Psoas muscle (tissue), 8 donors: ENCODE results near the gene MRPL50. TPM values are rescaled to one million over a fixed set of nuclear protein-coding genes. Genes with fewer than 3 reads are reported as not detected.

Experiments
- ATAC-seq, 4 donors: fragments of 200-7000 bp; cut with Tn5 transposase; one replicate each; pipeline ENCODE4 v1.9.1; 2020; ENCODE audit warnings: moderate library complexity in 3 of 4, mild to moderate bottlenecking in 2 of 4
- DNase-seq, 2 donors: peaks; one replicate each; pipeline ENCODE4 v3.0.0-alpha.2; 2020
- H3K27ac ChIP-seq: fragments of 200-600 bp; one replicate; pipeline ENCODE4 v1.8.0; 2022
- H3K27me3 ChIP-seq, 3 donors: fragments of 200-600 bp in 1 of 3; one replicate each; pipeline versions ENCODE4 v1.6.1 to v1.8.0; 2013 to 2022; ENCODE audit warnings: low read length in 2 of 3, mild to moderate bottlenecking in 2 of 3, moderate library complexity in 1 of 3; ENCODE audit not compliant: insufficient read depth in 3 of 3
- H3K36me3 ChIP-seq, 2 donors: fragments of 200-600 bp in 1 of 2; one replicate each; pipeline versions ENCODE4 v1.6.1 to v1.8.0; 2013 to 2022; ENCODE audit warnings: low read depth in 1 of 2, mild to moderate bottlenecking in 1 of 2, moderate library complexity in 1 of 2; ENCODE audit not compliant: insufficient read depth in 1 of 2
- H3K4me1 ChIP-seq: fragments of 200-600 bp; one replicate; pipeline ENCODE4 v1.8.0; 2022
- H3K4me3 ChIP-seq: fragments of 200-600 bp; one replicate; pipeline ENCODE4 v1.8.0; 2022; ENCODE audit warnings: mild to moderate bottlenecking
- H3K9me3 ChIP-seq: fragments of 200-600 bp; one replicate; pipeline ENCODE4 v1.8.0; 2022
- WGBS, 3 donors: extraction: QIAGEN DNeasy Blood & Tissue Kit; methylation state at CpG; one replicate each; pipeline versions ENCODE4 v1.1.6 to v1.1.7; 2013; 5-methylcytosine and 5-hydroxymethylcytosine counted together
- intact Hi-C, 2 donors: fragments of 100-400 bp; cut with DNase I; formaldehyde crosslinking; loops; one replicate each; pipeline versions ENCODE4 v1.11.0 to v1.14.2; 2022
- long read RNA-seq, 2 donors: library from polyadenylated mRNA; unstranded; transcript quantifications; one replicate each; pipeline ENCODE4 v2.0.0, GENCODE V29; 2021
- polyA plus RNA-seq, 3 donors: library from polyadenylated mRNA; stranded (reverse); fragments of 200-250 nt; gene quantifications; one replicate each; pipeline ENCODE4 v1.2.3, GENCODE V29; 2013
- total RNA-seq, 4 donors: library from RNA; stranded (reverse); fragmentation: NEBNext Ultra II Directional in 2 of 4; extraction: Animal tissue kit (Norgen Biotek cat#: 25700) in 2 of 4; gene quantifications; one replicate each; pipeline versions ENCODE4 v1.2.1 to v1.2.4, GENCODE V29; 2021 to 2023
- TF ChIP-seq, protein P1 (sequence below): fragments of 200-600 bp; IDR thresholded peaks from one replicate; pipeline ENCODE4 v1.8.0; 2022; ENCODE audit warnings: antibody characterized with exemption
- donor health status: healthy with polysubstance abuse.
- donor health status: DM: no; HTN: no; CAD: no; lungs with moderate emphysema.
- donor health status: Bipolar disorder and iron deficiency.
- donor health status: healthy.
- donor health status: DM: yes; HTN: yes; CAD: no.
- donor health status: DM: no; HTN: no; CAD: no.
- donor health status: DM: no; HTN: no; CAD: no.
- donor health status: DM: yes; HTN: yes; CAD: no.

The MRPL50 gene
- total RNA-seq, result 10 to 100 TPM; 11.0 to 15.2 (median 12.0) TPM
- 10 to 100 TPM in 2 of 3 donors, 1 to 10 TPM in 1; 8.6 to 19.9 (median 14.1) TPM for polyA plus RNA-seq
- long read RNA-seq, donor 1, transcript MRPL50-201 (2 exons, 3,332 nt), result major isoform, 17 of 17 reads
- long read RNA-seq, donor 1, partial matches to known transcripts, result 0 of 17 reads
- long read RNA-seq, donor 1, other reads (novel, unspliced or antisense), result 0 of 17 reads
- long read RNA-seq, donor 2, transcript MRPL50-201 (2 exons, 3,332 nt), result major isoform, 38 of 39 reads
- long read RNA-seq, donor 2, partial matches to known transcripts, result 0 of 39 reads
- long read RNA-seq, donor 2, other reads (novel, unspliced or antisense), result 1 of 39 reads

DNA sequence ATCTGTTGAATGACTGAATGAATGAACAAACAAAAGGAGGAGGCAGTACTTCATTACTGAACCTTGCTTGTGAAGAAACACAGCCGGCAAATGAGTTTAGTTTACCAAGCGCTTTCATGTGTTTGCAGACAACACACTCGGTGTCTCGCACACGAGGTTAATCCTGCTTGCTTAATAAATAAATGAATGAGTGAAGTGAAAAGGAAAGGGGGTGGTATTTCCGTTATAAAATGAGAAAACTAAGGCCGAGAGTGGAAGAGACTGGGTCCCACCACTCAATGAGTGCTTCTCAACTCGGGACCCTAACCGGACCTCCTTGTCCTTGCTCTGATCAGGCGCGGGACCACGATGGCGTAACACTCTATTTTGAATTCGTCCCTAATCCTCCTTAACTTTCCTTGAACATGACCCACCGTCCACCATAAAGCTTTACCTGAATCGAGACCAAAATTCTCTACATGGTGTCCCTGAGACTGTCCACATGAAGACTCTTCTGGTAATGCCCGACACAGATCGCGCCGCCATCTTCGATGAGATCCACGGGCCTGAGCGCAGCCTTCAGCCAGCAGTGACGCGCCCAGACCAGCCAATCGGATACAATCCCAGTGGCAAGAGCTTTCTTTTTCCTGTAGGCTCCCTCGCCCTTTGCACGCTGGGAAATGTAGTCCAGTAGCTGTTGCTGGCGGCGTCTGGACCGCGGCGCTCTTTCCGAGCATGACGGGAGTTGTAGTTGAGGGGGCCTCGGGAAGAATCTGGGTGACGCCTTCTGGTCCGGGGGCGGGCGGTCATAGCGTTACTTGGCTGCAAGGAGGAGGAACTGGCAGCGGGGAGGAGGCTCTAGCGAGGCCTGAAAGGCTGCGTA is at the start of gene MRPL50, which contains the start of gene ZNF189:
Gene MRPL50 (minus strand): TSS at position 551 of the 862 bp plus-strand sequence. CDS start 26 bp downstream, at position 525.
Gene ZNF189 (plus strand): TSS at position 784 of the 862 bp plus-strand sequence. CDS start 306 bp downstream, outside the sequence.
- Histone ChIP-seq H3K27ac (peak within 1 kb of the TSS; percentile 88), H3K27me3 (no peaks in the 10 kb centered on the region), H3K4me3 (peak within 1 kb of the TSS; percentile 81), H3K4me1 (peaks cover 39% of the 10 kb centered on the region), H3K36me3 (peaks cover 19 to 35% of the 10 kb centered on the region in 2 donors), H3K9me3 (peaks cover 6% of the 10 kb centered on the region)
- WGBS, 3 donors, result 0 to 1% (median 0%) methylated on average over 44 of the region's 44 CpGs
- TF ChIP-seq, protein P1, sequence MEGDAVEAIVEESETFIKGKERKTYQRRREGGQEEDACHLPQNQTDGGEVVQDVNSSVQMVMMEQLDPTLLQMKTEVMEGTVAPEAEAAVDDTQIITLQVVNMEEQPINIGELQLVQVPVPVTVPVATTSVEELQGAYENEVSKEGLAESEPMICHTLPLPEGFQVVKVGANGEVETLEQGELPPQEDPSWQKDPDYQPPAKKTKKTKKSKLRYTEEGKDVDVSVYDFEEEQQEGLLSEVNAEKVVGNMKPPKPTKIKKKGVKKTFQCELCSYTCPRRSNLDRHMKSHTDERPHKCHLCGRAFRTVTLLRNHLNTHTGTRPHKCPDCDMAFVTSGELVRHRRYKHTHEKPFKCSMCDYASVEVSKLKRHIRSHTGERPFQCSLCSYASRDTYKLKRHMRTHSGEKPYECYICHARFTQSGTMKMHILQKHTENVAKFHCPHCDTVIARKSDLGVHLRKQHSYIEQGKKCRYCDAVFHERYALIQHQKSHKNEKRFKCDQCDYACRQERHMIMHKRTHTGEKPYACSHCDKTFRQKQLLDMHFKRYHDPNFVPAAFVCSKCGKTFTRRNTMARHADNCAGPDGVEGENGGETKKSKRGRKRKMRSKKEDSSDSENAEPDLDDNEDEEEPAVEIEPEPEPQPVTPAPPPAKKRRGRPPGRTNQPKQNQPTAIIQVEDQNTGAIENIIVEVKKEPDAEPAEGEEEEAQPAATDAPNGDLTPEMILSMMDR, result no peak
- intact Hi-C loops, result loop anchor here in 1 of 2 donors (2.0 to 10.0 kb wide), 3 partner anchors 135 to 1293 kb away; partner anchors contain the start of genes RNF20 and TEX10
- ATAC-seq, result peak; percentile 96 to 99 (median 98)
- DNase-seq, result peak; percentile 97 to 98

DNA sequence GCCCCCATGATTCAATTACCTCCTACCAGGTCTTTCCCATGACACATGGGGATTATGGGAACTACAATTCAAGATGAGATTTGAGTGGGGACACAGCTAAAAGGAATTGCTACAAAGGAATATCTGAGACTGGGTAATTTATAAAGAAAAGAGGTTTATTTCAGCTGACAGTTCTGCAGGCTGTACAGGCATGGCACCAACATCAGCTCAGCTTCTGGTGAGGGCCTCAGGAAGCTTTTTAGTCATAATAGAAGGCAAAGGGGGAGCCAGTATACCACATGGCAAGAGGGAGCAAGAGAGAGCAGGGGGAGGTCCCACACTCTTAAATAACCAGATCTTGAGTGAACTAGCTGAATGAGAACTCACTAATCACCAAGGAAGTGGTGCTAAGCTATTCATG is 48.3 kb upstream of the MRPL50 start:
- no peak overlapping the region for H3K27ac ChIP-seq
- no peak overlapping the region for H3K4me3 ChIP-seq
- H3K4me1 ChIP-seq, result peaks cover 15% of the 10 kb centered on the region
- ATAC-seq (no peak), DNase-seq (no peak)
- no peaks in the 10 kb centered on the region for H3K9me3 ChIP-seq
- H3K36me3 ChIP-seq, result no peaks in the 10 kb centered on the region
- TF ChIP-seq, protein P1, result no peak
- intact Hi-C loops, result no loop called here
- H3K27me3 ChIP-seq, result no peaks in the 10 kb centered on the region

DNA sequence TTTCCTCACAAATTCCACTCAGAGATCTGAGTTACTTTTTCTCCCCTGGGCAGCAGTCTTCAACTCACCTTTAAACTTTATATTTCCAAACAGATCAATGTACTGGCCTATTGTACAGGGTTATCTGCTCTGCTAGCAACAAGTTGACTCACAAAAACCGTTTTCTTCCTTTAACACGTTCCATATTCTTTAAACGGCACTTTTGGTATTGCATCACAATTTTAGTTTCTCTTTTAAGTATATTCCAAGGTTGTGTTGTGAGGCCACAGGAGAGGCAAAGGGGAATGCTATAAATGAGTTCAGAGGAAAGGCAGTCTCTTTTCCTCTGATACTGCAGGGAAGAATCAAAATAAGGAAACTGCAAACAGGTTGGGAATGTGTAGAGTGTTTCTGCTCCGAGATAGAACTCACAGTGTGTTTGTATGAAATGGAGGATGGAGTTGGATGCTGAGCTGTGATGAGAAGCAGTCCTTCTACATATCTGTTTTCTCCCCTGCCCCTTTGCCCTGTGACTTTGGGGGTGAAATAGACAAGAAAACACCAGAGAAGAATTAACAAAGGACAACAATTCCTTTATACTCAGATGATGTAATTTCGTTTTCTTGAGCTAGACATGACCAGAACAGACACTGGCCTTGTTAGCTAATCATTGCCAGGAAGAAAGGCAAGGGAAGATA is 47.1 kb upstream of the MRPL50 start:
- TF ChIP-seq, protein P1, result no peak
- WGBS, 3 donors, result 76 to 79% (median 77%) methylated on average over 5 of the region's 5 CpGs
- peaks cover 15% of the 10 kb centered on the region for H3K4me1 ChIP-seq
- intact Hi-C loops, result no loop called here
- no peaks in the 10 kb centered on the region for H3K27me3 ChIP-seq
- no peak for DNase-seq
- no peak overlapping the region for H3K4me3 ChIP-seq
- ATAC-seq, result no peak
- H3K9me3 ChIP-seq, result no peaks in the 10 kb centered on the region
- no peaks in the 10 kb centered on the region for H3K36me3 ChIP-seq
- no peak overlapping the region for H3K27ac ChIP-seq

DNA sequence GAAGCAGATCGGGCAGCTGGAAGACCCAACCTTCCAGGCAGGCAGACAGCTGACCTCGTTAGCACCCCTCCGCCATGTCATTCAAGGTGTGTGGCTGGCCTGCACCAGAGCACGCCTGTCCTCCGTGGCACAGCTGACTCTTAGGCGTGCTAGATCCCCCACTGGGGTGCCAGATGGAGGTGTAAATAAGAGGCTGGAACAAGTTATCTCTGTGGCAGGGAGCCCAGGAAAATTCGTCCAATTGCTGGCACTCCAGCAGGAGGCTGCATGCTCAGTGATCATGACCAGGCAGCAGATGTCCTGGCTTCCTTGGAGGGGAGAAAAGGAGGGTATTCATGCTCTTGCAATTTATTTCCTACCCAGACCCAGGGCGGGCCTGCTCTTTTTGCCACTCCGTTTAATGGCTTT is 45.0 kb upstream of the MRPL50 start:
- intact Hi-C loops, result no loop called here
- Histone ChIP-seq H3K4me1 (peaks cover 12% of the 10 kb centered on the region), H3K9me3 (no peaks in the 10 kb centered on the region), H3K36me3 (no peaks in the 10 kb centered on the region), H3K4me3 (no peak overlapping the region), H3K27ac (no peak overlapping the region), H3K27me3 (no peaks in the 10 kb centered on the region)
- ATAC-seq, result peak in 3 of 4 donors; percentile 65 to 99 (median 97)
- DNase-seq, result peak in 1 of 2 donors; percentile 72
- TF ChIP-seq, protein P1, result no peak
- WGBS, 3 donors, result 25 to 30% (median 26%) methylated on average over 9 of the region's 9 CpGs
